ENCODE data around the gene PNMA8B. TPM values are rescaled to one million over a fixed set of nuclear protein-coding genes. Genes with fewer than 3 reads are reported as not detected.

The PNMA8B gene, protein sequence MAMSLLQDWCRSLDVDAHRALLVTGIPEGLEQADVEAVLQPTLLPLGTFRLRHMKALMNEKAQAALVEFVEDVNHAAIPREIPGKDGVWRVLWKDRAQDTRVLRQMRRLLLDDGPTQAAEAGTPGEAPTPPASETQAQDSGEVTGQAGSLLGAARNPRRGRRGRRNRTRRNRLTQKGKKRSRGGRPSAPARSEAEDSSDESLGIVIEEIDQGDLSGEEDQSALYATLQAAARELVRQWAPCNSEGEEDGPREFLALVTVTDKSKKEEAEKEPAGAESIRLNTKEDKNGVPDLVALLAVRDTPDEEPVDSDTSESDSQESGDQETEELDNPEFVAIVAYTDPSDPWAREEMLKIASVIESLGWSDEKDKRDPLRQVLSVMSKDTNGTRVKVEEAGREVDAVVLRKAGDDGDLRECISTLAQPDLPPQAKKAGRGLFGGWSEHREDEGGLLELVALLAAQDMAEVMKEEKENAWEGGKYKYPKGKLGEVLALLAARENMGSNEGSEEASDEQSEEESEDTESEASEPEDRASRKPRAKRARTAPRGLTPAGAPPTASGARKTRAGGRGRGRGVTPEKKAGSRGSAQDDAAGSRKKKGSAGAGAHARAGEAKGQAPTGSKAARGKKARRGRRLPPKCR
- 1.7 TPM for polyA plus RNA-seq (2013, experiment 1 of 2)
- polyA plus RNA-seq (2013, experiment 2 of 2) = 1.5 TPM

DNA sequence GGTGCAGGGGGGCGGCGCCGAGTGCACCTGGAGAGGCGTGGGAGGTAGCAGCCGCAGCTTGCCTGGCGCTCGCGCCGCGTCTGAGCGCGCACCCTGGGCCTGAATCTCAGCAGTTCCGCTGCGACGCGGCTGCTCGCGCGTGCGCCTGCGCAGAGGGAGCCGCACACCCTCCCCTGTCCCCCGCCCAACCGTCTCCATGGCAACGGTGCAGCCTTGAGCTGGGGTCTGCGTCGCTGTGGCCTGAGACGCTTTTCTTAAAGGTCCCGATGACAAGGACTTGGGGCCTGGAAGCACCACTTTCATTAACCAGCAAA, at the start of gene PNMA8B:
PNMA8B (minus strand) TSS at position 82 of the 314 bp plus-strand sequence. CDS start 402 bp downstream, outside the sequence.
- Histone ChIP-seq H3K27ac (ENCODE audit: low read depth, low read length, severe bottlenecking) (no peak within 1 kb of the TSS), H3K4me1 (ENCODE audit: control insufficient read depth, insufficient read depth, low read length, poor library complexity, severe bottlenecking) (peaks cover 6% of the 10 kb centered on the region), H3K36me3 (ENCODE audit: control insufficient read depth, insufficient read depth, low read length) (no peaks in the 10 kb centered on the region), H3K9me3 (ENCODE audit: control insufficient read depth, low read length) (peaks cover 3% of the 10 kb centered on the region), H3K4me3 (ENCODE audit: extremely low read depth, insufficient read depth, low read length, poor library complexity, severe bottlenecking) (peak within 1 kb of the TSS; percentile 39)
- 1 to 4% methylated on average over 16 to 29 of the region's 29 CpGs for WGBS, 2 experiments (ENCODE audit: insufficient coverage in 2 of 2)

DNA sequence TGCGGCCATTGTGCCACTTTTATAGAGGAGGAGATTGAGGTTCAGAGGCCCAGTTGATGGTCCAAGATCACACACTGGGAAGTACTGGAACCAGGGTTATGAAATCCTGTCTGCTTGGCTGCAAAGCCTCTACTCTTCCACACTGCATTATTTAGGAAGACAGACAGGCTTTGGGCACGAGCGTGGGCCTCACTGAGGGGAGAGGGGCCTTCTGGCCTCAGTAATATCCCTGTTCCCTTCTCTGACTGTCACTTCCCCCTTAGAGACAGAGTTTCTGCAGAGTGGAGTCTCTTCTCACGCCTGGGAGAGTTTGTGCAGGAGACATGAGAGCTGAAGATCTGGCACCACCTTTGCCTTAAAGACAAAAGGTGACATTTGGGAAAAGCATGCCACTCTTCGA, 49.0 kb upstream of the PNMA8B start:
- Histone ChIP-seq H3K36me3 (ENCODE audit: control insufficient read depth, insufficient read depth, low read length) (no peaks in the 10 kb centered on the region), H3K4me3 (ENCODE audit: extremely low read depth, insufficient read depth, low read length, poor library complexity, severe bottlenecking) (no peak overlapping the region), H3K4me1 (ENCODE audit: control insufficient read depth, insufficient read depth, low read length, poor library complexity, severe bottlenecking) (no peaks in the 10 kb centered on the region), H3K9me3 (ENCODE audit: control insufficient read depth, low read length) (no peaks in the 10 kb centered on the region), H3K27ac (ENCODE audit: low read depth, low read length, severe bottlenecking) (no peak overlapping the region)
- 91 to 97% methylated on average over 3 to 5 of the region's 5 CpGs for WGBS, 2 experiments (ENCODE audit: insufficient coverage in 2 of 2)

DNA sequence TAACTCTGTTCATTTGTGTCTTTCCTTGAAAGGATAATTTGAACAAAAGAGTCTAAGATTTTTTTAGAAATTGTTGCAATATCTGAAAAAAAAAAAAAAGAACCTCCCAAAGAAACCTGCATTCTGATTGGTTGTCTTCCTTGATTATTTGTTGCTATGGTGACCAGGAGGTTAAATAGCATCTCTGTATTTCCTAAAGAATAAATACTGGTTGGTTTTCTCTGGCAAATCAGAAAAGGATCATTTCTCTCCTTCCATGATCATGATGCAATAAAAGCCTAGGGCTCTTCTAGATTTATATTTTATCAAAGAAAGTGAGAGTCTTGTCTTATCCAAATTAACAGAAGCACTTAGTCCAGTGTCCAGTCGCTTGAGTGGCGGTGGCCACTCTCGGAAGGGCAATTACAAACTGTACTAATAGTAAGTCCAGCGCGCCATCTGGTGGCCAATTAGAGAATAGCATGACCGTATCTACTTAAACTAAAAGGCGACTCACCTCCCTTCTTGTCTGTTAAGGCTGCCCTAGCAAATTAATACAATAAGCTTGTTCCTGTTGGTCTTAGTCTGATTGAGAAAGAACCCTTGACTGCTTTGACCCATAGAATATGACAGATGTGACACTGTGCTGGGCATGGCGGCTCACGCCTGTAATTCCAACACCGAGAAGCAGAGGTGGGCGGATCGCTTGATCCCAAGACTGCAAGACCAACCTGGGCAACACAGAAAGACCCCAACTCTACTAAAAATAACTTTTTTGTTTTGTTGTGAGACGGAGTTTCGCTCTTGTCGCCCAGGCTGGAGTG, 47.0 kb upstream of the PNMA8B start:
- H3K36me3 ChIP-seq (ENCODE audit: control insufficient read depth, insufficient read depth, low read length) = no peaks in the 10 kb centered on the region
- H3K27ac ChIP-seq (ENCODE audit: low read depth, low read length, severe bottlenecking) = no peak overlapping the region
- no peaks in the 10 kb centered on the region for H3K4me1 ChIP-seq (ENCODE audit: control insufficient read depth, insufficient read depth, low read length, poor library complexity, severe bottlenecking)
- H3K9me3 ChIP-seq (ENCODE audit: control insufficient read depth, low read length) = no peaks in the 10 kb centered on the region
- no peak overlapping the region for H3K4me3 ChIP-seq (ENCODE audit: extremely low read depth, insufficient read depth, low read length, poor library complexity, severe bottlenecking)
- WGBS, 2 experiments (ENCODE audit: insufficient coverage in 2 of 2) = 10 to 24% methylated on average over 7 to 11 of the region's 15 CpGs

DNA sequence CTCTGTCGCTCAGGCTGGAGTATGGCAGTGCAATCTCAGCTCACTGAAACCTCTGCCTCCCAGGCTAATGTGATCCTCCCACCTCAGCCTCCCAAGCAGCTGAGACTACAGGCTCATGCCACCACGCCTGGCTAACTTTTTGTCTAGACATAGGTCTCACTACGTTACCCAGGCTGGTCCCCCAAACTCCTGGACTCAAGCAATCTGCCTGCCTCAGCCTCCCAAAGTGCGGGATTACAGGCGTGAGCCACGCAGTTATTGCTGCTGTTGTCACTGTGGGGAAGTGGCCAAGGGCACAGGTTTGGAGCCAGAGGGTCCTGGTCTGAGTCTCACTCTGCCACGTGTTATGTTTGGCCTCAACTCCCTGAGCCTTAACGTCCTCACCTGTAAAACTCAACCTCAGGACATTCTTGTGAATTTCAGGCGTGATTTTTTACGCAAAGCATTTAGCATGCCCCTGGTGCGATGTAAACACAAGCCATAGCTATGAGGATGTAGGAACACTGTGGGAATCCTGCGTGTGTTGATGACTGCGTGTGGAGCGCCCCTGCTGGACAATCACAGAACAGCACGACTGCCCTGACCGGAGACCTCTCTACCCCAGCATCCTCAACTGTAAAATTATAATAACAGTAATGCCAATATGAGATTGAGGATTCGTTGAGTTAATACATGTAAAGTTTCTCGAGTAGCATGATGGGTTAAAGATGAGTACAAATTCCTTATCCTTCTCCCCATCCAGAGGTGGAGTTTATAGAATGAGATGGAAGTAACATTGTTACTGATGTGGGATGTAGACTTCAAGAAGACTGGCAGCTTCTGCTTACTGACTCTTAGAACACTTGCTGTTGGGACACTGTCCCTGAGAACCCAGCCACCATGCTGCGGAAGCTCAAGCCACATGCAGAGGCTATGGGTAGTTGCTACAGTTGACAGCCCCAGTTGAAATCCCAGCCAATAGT, 41.8 kb upstream of the PNMA8B start:
- 52 to 58% methylated on average over 8 to 12 of the region's 19 CpGs for WGBS, 2 experiments (ENCODE audit: insufficient coverage in 2 of 2)
- no peaks in the 10 kb centered on the region for H3K9me3 ChIP-seq (ENCODE audit: control insufficient read depth, low read length)
- no peak overlapping the region for H3K4me3 ChIP-seq (ENCODE audit: extremely low read depth, insufficient read depth, low read length, poor library complexity, severe bottlenecking)
- H3K27ac ChIP-seq (ENCODE audit: low read depth, low read length, severe bottlenecking) = no peak overlapping the region
- peaks cover 4% of the 10 kb centered on the region for H3K4me1 ChIP-seq (ENCODE audit: control insufficient read depth, insufficient read depth, low read length, poor library complexity, severe bottlenecking)
- no peaks in the 10 kb centered on the region for H3K36me3 ChIP-seq (ENCODE audit: control insufficient read depth, insufficient read depth, low read length)

DNA sequence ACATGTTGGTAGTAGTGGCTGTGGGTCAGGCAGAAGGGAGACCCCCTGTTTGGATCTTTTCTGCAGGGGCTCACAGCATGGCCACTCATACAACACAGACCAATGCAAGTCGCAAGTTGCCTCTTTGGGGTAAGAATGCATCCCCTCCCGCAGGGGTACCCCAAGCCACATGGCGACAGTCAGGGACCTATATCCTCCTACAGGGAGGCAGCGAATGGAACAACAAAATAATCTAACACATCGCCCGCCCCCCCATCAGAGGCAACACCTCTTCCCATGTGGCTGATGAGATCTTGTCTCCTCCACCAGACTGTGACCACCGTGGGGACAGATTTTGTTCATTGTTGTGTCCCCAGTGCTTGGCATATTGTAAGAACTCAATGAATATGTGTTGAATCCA, 40.7 kb upstream of the PNMA8B start:
- 92 to 95% methylated on average over 3 to 4 of the region's 7 CpGs for WGBS, 2 experiments (ENCODE audit: insufficient coverage in 2 of 2)
- H3K4me1 ChIP-seq (ENCODE audit: control insufficient read depth, insufficient read depth, low read length, poor library complexity, severe bottlenecking) = peaks cover 4% of the 10 kb centered on the region
- no peaks in the 10 kb centered on the region for H3K9me3 ChIP-seq (ENCODE audit: control insufficient read depth, low read length)
- no peaks in the 10 kb centered on the region for H3K36me3 ChIP-seq (ENCODE audit: control insufficient read depth, insufficient read depth, low read length)
- no peak overlapping the region for H3K27ac ChIP-seq (ENCODE audit: low read depth, low read length, severe bottlenecking)
- H3K4me3 ChIP-seq (ENCODE audit: extremely low read depth, insufficient read depth, low read length, poor library complexity, severe bottlenecking) = no peak overlapping the region

DNA sequence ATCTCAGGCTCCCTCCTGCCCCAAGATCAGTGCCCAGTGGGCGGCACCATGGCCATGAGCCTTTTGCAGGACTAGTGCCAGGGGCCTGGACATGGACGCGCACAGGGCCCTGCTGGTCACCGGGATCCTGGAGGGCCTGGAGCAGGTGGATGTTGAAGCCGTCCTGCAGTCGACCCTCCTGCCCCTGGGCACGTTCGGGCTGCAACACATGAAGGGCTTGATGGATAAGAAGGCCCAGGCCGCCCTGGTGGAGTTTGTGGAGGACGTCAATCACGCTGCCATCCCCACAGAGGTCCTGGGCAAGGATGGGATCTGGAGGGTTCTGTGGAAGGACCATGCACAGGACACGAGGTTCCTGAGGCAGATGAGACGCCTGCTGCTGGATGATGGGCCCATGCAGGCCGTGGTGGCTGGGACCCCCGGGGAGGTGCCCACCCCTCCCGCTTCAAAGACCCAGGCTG, 38.0 kb upstream of the PNMA8B start:
- WGBS, 2 experiments (ENCODE audit: insufficient coverage in 2 of 2) = 91 to 95% methylated on average over 6 to 15 of the region's 16 CpGs
- Histone ChIP-seq H3K36me3 (ENCODE audit: control insufficient read depth, insufficient read depth, low read length) (no peaks in the 10 kb centered on the region), H3K27ac (ENCODE audit: low read depth, low read length, severe bottlenecking) (no peak overlapping the region), H3K9me3 (ENCODE audit: control insufficient read depth, low read length) (no peaks in the 10 kb centered on the region), H3K4me1 (ENCODE audit: control insufficient read depth, insufficient read depth, low read length, poor library complexity, severe bottlenecking) (peaks cover 8% of the 10 kb centered on the region), H3K4me3 (ENCODE audit: extremely low read depth, insufficient read depth, low read length, poor library complexity, severe bottlenecking) (no peak overlapping the region)

DNA sequence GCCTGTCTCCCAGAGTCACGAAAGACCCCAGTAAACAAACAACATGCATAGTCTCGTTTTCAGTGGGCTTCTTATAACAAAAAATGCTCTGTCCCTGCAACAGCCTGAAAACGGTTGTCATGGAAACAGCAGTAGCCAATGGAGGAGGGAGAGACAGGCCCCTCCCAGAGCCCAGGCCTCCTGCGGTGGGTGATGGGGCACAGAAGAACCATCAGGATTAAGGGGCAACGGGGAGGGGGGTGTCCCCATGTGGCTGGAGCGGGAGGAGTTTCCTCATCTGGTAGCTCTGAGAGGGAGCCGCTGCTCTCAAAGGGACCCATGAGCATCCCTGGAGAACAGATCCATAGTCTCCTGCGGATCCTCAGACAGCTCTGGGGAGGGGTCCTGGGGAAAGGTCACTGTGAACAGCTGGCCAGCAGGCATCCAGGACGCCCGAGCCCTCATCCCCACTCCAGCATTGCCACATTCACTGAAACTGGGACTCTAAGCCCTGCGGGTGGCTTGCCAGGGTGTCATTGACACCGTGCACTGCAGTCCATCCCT, 37.5 kb upstream of the PNMA8B start:
- no peak overlapping the region for H3K27ac ChIP-seq (ENCODE audit: low read depth, low read length, severe bottlenecking)
- 63 to 72% methylated on average over 8 to 11 of the region's 12 CpGs for WGBS, 2 experiments (ENCODE audit: insufficient coverage in 2 of 2)

DNA sequence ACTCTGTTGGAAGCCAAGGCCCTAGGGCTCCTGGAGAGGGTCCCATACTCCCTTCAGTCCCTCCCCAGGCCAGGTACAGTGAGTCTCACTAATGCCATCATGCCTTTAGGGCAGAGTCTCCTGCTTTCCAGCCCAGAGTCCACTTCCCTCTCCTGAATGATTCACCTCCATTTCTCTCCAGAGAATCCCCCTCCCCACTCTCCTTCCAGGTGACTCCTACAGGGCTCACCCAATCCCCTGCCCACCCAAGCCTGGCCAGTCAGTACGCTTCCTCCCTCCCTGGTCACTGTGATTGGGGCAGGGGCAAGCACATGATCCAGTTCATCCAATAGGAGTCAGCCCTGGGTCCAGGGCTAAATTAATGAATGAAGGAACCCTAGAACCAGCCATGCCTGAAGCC, 35.0 kb upstream of the PNMA8B start:
- WGBS, 2 experiments (ENCODE audit: insufficient coverage in 2 of 2) = 83 to 100% methylated on average over 1 of the region's 1 CpG
- Histone ChIP-seq H3K4me3 (ENCODE audit: extremely low read depth, insufficient read depth, low read length, poor library complexity, severe bottlenecking) (no peak overlapping the region), H3K4me1 (ENCODE audit: control insufficient read depth, insufficient read depth, low read length, poor library complexity, severe bottlenecking) (peaks cover 8% of the 10 kb centered on the region), H3K36me3 (ENCODE audit: control insufficient read depth, insufficient read depth, low read length) (no peaks in the 10 kb centered on the region), H3K27ac (ENCODE audit: low read depth, low read length, severe bottlenecking) (no peak overlapping the region), H3K9me3 (ENCODE audit: control insufficient read depth, low read length) (no peaks in the 10 kb centered on the region)

More for the DNA sequence above, 37.5 kb upstream of the PNMA8B start:
- Histone ChIP-seq H3K4me3 (ENCODE audit: extremely low read depth, insufficient read depth, low read length, poor library complexity, severe bottlenecking) (no peak overlapping the region), H3K36me3 (ENCODE audit: control insufficient read depth, insufficient read depth, low read length) (no peaks in the 10 kb centered on the region), H3K9me3 (ENCODE audit: control insufficient read depth, low read length) (no peaks in the 10 kb centered on the region), H3K4me1 (ENCODE audit: control insufficient read depth, insufficient read depth, low read length, poor library complexity, severe bottlenecking) (peaks cover 8% of the 10 kb centered on the region)

DNA sequence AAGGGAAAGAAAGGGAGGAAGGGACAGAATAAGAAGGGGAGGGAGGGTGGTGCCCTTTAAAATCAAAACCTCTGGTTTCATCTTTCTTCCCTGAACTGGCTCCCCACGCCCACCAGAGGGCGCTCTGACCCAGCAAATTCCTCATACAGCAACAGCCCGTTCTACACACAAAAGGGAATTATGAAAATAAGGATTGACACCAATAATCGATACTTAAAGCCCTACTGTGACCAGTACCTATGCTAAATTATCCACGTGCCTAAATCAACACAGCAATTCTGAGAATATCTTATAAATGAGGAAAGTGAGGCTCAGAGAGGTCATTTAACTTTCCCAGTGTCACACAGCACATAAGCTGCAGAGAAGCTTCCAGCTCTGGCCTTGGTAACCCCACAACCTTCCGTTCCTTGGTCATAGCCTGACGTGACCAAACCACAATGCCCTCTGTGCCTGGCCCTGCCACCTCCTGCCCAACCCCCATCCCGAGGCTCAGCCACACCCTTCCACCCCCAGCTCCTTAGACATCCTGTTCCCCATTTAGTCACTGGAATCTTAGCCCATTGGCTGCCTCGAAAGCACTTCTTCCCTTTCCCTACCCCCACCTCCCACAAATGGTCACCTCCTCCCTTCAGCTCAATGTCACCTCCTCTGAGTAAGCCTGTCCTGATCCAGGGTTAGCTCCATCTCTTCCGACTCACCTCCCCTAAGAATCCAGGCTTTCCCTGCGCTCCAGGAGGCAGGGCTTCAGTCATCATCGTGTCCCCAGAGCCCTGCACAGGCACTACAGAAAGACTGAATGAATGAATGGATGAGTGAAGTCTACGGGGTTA, 34.2 kb upstream of the PNMA8B start:
- H3K27ac ChIP-seq (ENCODE audit: low read depth, low read length, severe bottlenecking) = no peak overlapping the region
- 12 to 24% methylated on average over 5 to 6 of the region's 13 CpGs for WGBS, 2 experiments (ENCODE audit: insufficient coverage in 2 of 2)

More for the DNA sequence above, 34.2 kb upstream of the PNMA8B start:
- Histone ChIP-seq H3K4me1 (ENCODE audit: control insufficient read depth, insufficient read depth, low read length, poor library complexity, severe bottlenecking) (peaks cover 8% of the 10 kb centered on the region), H3K36me3 (ENCODE audit: control insufficient read depth, insufficient read depth, low read length) (no peaks in the 10 kb centered on the region), H3K9me3 (ENCODE audit: control insufficient read depth, low read length) (no peaks in the 10 kb centered on the region), H3K4me3 (ENCODE audit: extremely low read depth, insufficient read depth, low read length, poor library complexity, severe bottlenecking) (no peak overlapping the region)

Measured in mesodermal cell (in vitro differentiated cells).